T-cell (primary cell): ENCODE data around the gene FAM171A1. TPM values are rescaled to one million over a fixed set of nuclear protein-coding genes. Genes with fewer than 3 reads are reported as not detected.

Experiments
- ATAC-seq, 4 experiments: fragments of 200-7000 bp in 3 of 4; fragments of 150-1000 bp in 1 of 4; cut with Tn5 transposase; replicated peaks in 1 of 4; 1 replicate in 3 of 4; 2 replicates in 1 of 4; pipeline ENCODE4 v1.10.0; 2021; ENCODE audit warnings: moderate library complexity in 3 of 4, mild to moderate bottlenecking in 2 of 4, moderate number of reproducible peaks in 1 of 4
- CTCF ChIA-PET, 2 donors: fragments of 300-600 bp; sonication (Branson Sonifier 250); formaldehyde crosslinking; loops; one replicate each; lab custom pipeline; 2022; ENCODE audit warnings: antibody characterized with exemption in 2 of 2; lab: Charles Lee
- POLR2A ChIA-PET, 2 donors: fragments of 300-600 bp; sonication (Branson Sonifier 250); formaldehyde crosslinking; loops; one replicate each; lab custom pipeline; 2022; ENCODE audit warnings: antibody characterized with exemption in 2 of 2; lab: Charles Lee
- DNase-seq, 35 experiments: peaks; one replicate each; pipeline versions ENCODE4 v3.0.0 to v3.0.0-alpha.2; 2013 to 2023
- H3K27ac ChIP-seq: one replicate; pipeline ENCODE4 v1.5.1; 2013; ENCODE audit warnings: low read length
- H3K27me3 ChIP-seq, 2 experiments: replicated peaks in 1 of 2; 1 replicate in 1 of 2; 2 replicates in 1 of 2; pipeline versions ENCODE4 v1.6.1 to v1.7.0; 2013; ENCODE audit warnings: low read length in 1 of 2, mixed read lengths in 1 of 2; ENCODE audit not compliant: control insufficient read depth in 2 of 2, insufficient read depth in 2 of 2; ENCODE audit errors: extremely low read depth in 1 of 2
- H3K36me3 ChIP-seq, 2 donors: 1 replicate in 1 of 2; 2 replicates in 1 of 2; pipeline versions ENCODE4 v1.6.1 to v1.7.0; 2013; ENCODE audit warnings: low read length in 1 of 2; ENCODE audit not compliant: control insufficient read depth in 2 of 2, insufficient read depth in 1 of 2; ENCODE audit errors: extremely low read depth in 1 of 2
- H3K4me1 ChIP-seq, 2 experiments: 1 replicate in 1 of 2; 2 replicates in 1 of 2; pipeline versions ENCODE4 v1.6.1 to v1.7.0; 2013; ENCODE audit warnings: low read length in 2 of 2, mixed read lengths in 1 of 2; ENCODE audit not compliant: insufficient read depth in 2 of 2, control insufficient read depth in 1 of 2; ENCODE audit errors: extremely low read depth in 1 of 2
- H3K4me3 ChIP-seq, 2 donors: 1 replicate in 1 of 2; 2 replicates in 1 of 2; pipeline versions ENCODE4 v1.5.1 to v1.7.0; 2013; ENCODE audit warnings: mild to moderate bottlenecking in 2 of 2, low read length in 1 of 2, moderate library complexity in 1 of 2; ENCODE audit not compliant: control insufficient read depth in 1 of 2; ENCODE audit errors: extremely low read depth in 1 of 2
- H3K9me3 ChIP-seq: 2 replicates; pipeline ENCODE4 v1.7.0; 2013
- H3K27ac Mint-ChIP-seq, 2 donors: one replicate each; pipeline ENCODE4 v1.8.0; 2020 to 2021; ENCODE audit warnings: mild to moderate bottlenecking in 2 of 2, mixed read lengths in 2 of 2
- H3K27me3 Mint-ChIP-seq, 2 donors: one replicate each; pipeline ENCODE4 v1.8.0; 2021 to 2022; ENCODE audit warnings: mixed read lengths in 2 of 2
- H3K36me3 Mint-ChIP-seq: one replicate; pipeline ENCODE4 v1.8.0; 2021; ENCODE audit warnings: mixed read lengths
- H3K4me1 Mint-ChIP-seq, 3 donors: one replicate each; pipeline ENCODE4 v1.8.0; 2020 to 2022; ENCODE audit warnings: mixed read lengths in 3 of 3, mild to moderate bottlenecking in 1 of 3
- H3K4me3 Mint-ChIP-seq, 3 donors: one replicate each; pipeline ENCODE4 v1.8.0; 2020 to 2022; ENCODE audit warnings: mild to moderate bottlenecking in 3 of 3, mixed read lengths in 3 of 3, moderate library complexity in 3 of 3
- H3K9me3 Mint-ChIP-seq, 3 donors: one replicate each; pipeline ENCODE4 v1.8.0; 2020 to 2022; ENCODE audit warnings: mixed read lengths in 3 of 3
- WGBS: methylation state at CpG from one replicate; pipeline ENCODE4 v1.1.5; 2013; ENCODE audit warnings: missing lambda C conversion rate; ENCODE audit not compliant: insufficient coverage; 5-methylcytosine and 5-hydroxymethylcytosine counted together
- total RNA-seq, 35 experiments: library from RNA in 6 of 35; stranded (reverse) in 6 of 35; fragments of 120-200 nt in 1 of 35; gene quantifications; one replicate each; pipeline versions ENCODE4 v1.2.1 to v1.2.4 and lab custom pipeline; 2013 to 2026

Gene FAM171A1
- total RNA-seq, 5 donors from 2014 or later (not counting 1 experiment from before 2014, with no cell fraction given) = 4.6 to 8.6 (median 7.2) TPM

DNA sequence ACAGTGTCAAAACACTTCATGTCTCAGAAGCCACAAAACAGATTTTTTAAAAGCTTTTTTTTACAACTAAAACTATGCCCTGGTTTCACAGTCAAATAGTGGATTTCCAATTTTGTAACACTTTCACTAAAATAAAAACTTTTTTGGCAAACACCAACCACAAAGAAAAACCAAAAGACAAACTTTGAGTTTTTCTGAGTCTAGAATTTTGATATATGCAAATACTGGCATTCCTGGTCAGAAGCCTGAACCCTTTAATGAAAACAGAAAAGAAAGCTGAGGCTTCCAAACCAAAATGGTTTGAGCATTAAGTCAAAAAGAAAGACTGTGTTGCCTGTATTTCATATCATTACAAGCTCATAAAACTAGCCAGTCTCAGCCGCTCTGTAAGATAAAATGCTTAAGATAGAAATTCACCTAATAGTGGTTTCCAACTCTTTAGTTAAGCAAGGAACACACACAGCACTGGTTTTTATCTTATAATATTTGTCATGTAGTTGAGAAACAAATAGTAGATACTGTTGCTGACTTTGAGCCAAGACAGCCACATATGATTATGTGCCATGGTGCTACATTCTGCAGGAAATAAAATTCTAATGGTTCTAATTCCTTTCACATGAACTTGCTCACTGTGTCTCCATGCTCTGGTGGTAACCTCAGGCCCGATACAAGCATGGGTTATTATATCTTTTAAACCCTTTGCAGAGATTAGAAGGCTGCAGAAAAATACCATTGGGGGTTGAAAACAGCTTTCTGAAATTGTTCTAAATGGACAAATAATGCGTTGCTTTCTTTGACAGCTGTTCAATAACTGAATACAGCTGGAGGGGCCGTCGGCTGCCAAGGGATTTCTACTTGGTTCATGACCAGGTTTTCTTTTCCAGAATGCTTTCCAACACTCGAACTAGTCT is 49.4 kb downstream of the FAM171A1 start:
- POLR2A ChIA-PET = no interaction called here
- H3K36me3 Mint-ChIP-seq = peaks cover 4% of the 10 kb centered on the region
- H3K27me3 Mint-ChIP-seq = peaks cover 3 to 11% of the 10 kb centered on the region in 2 donors
- no peaks in the 10 kb centered on the region for H3K9me3 ChIP-seq
- no CpG with 5 or more reads among the region's 6 CpGs for WGBS
- peaks cover 0 to 4% of the 10 kb centered on the region in 2 experiments for H3K27me3 ChIP-seq
- no peaks in the 10 kb centered on the region for H3K36me3 ChIP-seq
- H3K4me1 Mint-ChIP-seq = peaks cover 0 to 3% (median 0%) of the 10 kb centered on the region in 3 donors
- no peaks in the 10 kb centered on the region for H3K4me1 ChIP-seq
- no peaks in the 10 kb centered on the region for H3K9me3 Mint-ChIP-seq
- no peak overlapping the region for H3K27ac ChIP-seq
- CTCF ChIA-PET = no interaction called here
- H3K4me3 ChIP-seq = no peak overlapping the region
- ATAC-seq (no peak), DNase-seq (no peak)
- no peak overlapping the region for H3K4me3 Mint-ChIP-seq
- H3K27ac Mint-ChIP-seq = no peak overlapping the region

DNA sequence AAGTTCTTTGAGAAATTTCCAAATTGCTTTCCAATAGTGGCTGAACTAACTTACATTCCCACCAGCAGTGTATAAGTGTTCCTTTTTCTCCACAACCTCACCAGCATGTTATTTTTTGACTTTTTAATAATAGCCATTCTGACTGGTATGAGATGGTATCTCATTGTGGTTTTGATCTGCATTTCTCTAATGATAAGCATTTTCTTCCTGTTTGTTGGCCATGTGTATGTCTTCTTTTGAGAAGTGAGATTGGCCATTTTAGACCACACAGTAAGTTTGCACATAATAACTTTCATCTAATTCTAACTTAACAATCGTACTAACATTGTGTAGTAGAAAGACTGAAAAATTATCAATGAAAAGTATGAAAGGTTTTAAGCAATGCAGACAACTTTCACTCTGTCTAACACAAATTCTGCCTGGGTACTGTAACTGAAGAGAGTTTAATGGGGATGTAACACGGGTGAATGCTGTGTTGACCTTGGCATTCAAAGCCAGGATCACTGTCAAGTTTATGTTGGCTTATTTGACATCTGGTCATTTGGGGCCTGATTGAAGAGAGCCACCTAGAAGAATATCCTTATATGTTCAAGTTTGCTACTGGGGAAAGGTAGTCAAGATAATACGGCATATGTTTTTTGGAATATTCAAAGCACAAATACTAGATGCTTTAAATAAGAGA is 50.4 kb downstream of the FAM171A1 start:
- Histone ChIP-seq H3K36me3 (no peaks in the 10 kb centered on the region), H3K27ac (no peak overlapping the region), H3K27me3 (peaks cover 0 to 4% of the 10 kb centered on the region in 2 experiments), H3K4me3 (no peak overlapping the region), H3K4me1 (no peaks in the 10 kb centered on the region), H3K9me3 (no peaks in the 10 kb centered on the region)
- H3K27ac Mint-ChIP-seq = no peak overlapping the region
- H3K9me3 Mint-ChIP-seq = no peaks in the 10 kb centered on the region
- 100% methylated on average over 1 of the region's 3 CpGs for WGBS
- H3K36me3 Mint-ChIP-seq = peaks cover 4% of the 10 kb centered on the region
- ChIA-PET CTCF (no interaction called here), POLR2A (no interaction called here)
- no peak overlapping the region for H3K4me3 Mint-ChIP-seq
- H3K27me3 Mint-ChIP-seq = peaks cover 3 to 10% of the 10 kb centered on the region in 2 donors
- ATAC-seq (no peak), DNase-seq (no peak)
- H3K4me1 Mint-ChIP-seq = peaks cover 0 to 1% (median 0%) of the 10 kb centered on the region in 3 donors

DNA sequence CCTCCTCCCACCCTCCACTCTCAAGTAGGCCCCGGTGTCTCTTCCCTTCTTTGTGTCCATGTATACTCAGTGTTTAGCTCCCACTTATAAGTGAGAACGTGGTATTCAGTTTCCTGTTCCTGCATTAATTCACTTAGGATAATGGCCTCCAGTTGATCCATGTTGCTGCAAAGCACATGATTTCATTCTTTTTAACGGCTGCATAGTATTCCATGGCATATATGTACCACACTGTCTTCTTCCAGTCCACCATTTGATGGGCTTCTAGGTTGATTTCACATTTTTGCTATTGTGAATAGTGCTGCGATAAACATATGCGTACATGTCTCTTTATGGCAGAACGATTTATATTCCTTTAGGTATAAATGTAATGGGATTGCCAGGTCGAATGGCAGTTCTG is 51.0 kb downstream of the FAM171A1 start:
- no peaks in the 10 kb centered on the region for H3K9me3 Mint-ChIP-seq
- no peak overlapping the region for H3K4me3 Mint-ChIP-seq
- H3K27me3 ChIP-seq = peaks cover 0 to 2% of the 10 kb centered on the region in 2 experiments
- 75% methylated on average over 2 of the region's 7 CpGs for WGBS
- no peak for DNase-seq
- no peak overlapping the region for H3K27ac Mint-ChIP-seq
- H3K4me3 ChIP-seq = no peak overlapping the region
- no peak for ATAC-seq
- H3K36me3 ChIP-seq = no peaks in the 10 kb centered on the region
- H3K27me3 Mint-ChIP-seq = peaks cover 3 to 7% of the 10 kb centered on the region in 2 donors
- H3K9me3 ChIP-seq = no peaks in the 10 kb centered on the region
- POLR2A ChIA-PET = no interaction called here
- no peak overlapping the region for H3K27ac ChIP-seq
- no peaks in the 10 kb centered on the region for H3K4me1 ChIP-seq
- H3K4me1 Mint-ChIP-seq = no peaks in the 10 kb centered on the region
- H3K36me3 Mint-ChIP-seq = peaks cover 4% of the 10 kb centered on the region
- CTCF ChIA-PET = no interaction called here

DNA sequence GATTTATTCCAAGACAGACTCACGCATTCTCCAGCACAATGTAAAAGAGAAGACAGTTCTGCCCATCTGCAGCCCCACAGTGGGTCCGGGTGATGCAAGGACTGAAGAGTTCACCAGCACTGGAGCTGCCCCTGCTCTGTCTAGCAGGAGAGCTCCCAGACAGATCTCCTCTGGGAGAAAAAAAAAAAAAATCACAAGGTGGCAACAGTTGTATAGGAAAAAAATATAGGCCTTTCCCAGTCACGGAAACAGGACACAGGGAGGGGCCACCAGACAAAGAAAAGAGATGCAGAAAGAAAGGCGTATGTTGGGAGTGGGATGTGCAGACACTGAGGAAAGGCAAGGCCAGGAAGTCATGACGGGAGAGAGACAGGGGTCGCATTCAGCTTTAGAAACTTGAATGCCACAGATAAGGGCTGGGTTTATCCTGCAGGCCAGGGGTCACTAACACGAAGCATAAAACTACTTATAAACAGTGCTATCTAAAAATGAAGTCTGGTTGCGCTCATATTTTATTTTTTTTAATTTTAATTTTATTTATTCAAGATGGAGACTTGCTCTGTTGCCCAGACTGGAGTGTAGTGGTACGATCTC is 54.1 kb downstream of the FAM171A1 start:
- ATAC-seq (no peak), DNase-seq (no peak)
- H3K4me1 ChIP-seq = no peaks in the 10 kb centered on the region
- Mint-ChIP-seq H3K27me3 (peaks cover 0 to 3% of the 10 kb centered on the region in 2 donors), H3K27ac (no peak overlapping the region), H3K36me3 (peaks cover 4% of the 10 kb centered on the region), H3K9me3 (no peaks in the 10 kb centered on the region), H3K4me3 (no peak overlapping the region), H3K4me1 (peaks cover 2 to 9% (median 6%) of the 10 kb centered on the region in 3 donors)
- H3K9me3 ChIP-seq = no peaks in the 10 kb centered on the region
- POLR2A ChIA-PET = no interaction called here
- peaks cover 0 to 3% of the 10 kb centered on the region in 2 experiments for H3K27me3 ChIP-seq
- no peak overlapping the region for H3K27ac ChIP-seq
- H3K36me3 ChIP-seq = no peaks in the 10 kb centered on the region
- H3K4me3 ChIP-seq = no peak overlapping the region
- CTCF ChIA-PET = no interaction called here
- 95% methylated on average over 5 of the region's 9 CpGs for WGBS

DNA sequence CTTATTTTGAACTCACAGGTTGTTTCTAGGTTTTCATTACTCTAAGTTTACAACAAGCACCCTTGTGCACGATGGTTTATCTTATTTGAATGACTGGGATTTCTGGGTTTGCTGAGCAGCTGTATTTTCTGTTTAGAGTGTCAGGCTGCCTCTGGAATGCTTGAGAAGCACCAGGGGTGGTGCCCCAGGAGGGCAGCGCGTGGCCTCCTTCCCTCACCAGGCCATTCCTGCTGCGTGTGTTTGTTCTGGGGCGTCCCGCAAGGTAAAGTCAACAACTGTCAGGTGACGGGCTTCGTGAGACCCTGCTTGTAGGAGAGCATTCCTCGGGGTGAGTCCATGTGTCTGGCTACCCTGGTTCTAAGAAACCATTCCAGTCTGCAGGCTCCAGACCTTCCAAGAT is 54.9 kb downstream of the FAM171A1 start:
- WGBS = 93% methylated on average over 8 of the region's 9 CpGs
- peaks cover 0 to 3% of the 10 kb centered on the region in 2 experiments for H3K27me3 ChIP-seq
- no peak overlapping the region for H3K4me3 Mint-ChIP-seq
- H3K9me3 ChIP-seq = no peaks in the 10 kb centered on the region
- DNase-seq (no peak), ATAC-seq (no peak)
- POLR2A ChIA-PET = no interaction called here
- H3K4me1 ChIP-seq = no peaks in the 10 kb centered on the region
- H3K36me3 Mint-ChIP-seq = peaks cover 4% of the 10 kb centered on the region
- no peak overlapping the region for H3K27ac ChIP-seq
- H3K4me1 Mint-ChIP-seq = peaks cover 2 to 9% (median 6%) of the 10 kb centered on the region in 3 donors
- no peaks in the 10 kb centered on the region for H3K9me3 Mint-ChIP-seq
- H3K4me3 ChIP-seq = no peak overlapping the region
- H3K27ac Mint-ChIP-seq = no peak overlapping the region
- H3K36me3 ChIP-seq = no peaks in the 10 kb centered on the region
- CTCF ChIA-PET = no interaction called here
- H3K27me3 Mint-ChIP-seq = peaks cover 0 to 3% of the 10 kb centered on the region in 2 donors

DNA sequence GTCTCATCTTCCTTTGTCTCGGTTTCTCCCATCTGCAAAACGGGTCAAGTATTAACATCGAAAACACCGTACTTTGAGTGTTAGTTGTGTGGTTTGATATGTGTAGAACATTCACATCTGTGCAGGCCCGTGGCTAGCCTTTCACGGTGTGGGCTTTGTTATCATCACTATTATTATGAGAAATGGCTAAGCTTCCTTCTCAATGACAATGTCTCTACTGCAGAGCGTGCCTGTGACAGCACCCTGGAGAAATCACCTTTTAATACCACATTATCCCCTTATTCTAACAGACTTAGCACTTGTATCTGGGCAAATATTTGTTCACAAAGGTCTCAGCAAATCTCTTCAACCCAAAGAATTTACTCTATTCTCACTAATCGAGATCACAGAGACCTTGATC is 55.8 kb downstream of the FAM171A1 start:
- no peak overlapping the region for H3K4me3 ChIP-seq
- Mint-ChIP-seq H3K27ac (no peak overlapping the region), H3K36me3 (peaks cover 3% of the 10 kb centered on the region), H3K9me3 (no peaks in the 10 kb centered on the region), H3K4me3 (no peak overlapping the region), H3K4me1 (peaks cover 2 to 9% (median 6%) of the 10 kb centered on the region in 3 donors), H3K27me3 (peaks cover 0 to 3% of the 10 kb centered on the region in 2 donors)
- no peaks in the 10 kb centered on the region for H3K36me3 ChIP-seq
- DNase-seq = no peak
- no peak for ATAC-seq
- WGBS = 86% methylated on average over 1 of the region's 8 CpGs
- no peaks in the 10 kb centered on the region for H3K9me3 ChIP-seq
- H3K27me3 ChIP-seq = peaks cover 0 to 6% of the 10 kb centered on the region in 2 experiments
- CTCF ChIA-PET = no interaction called here
- POLR2A ChIA-PET = no interaction called here
- H3K27ac ChIP-seq = no peak overlapping the region
- no peaks in the 10 kb centered on the region for H3K4me1 ChIP-seq
